ENCODE measurements around the gene SAP130. TPM values are rescaled to one million over a fixed set of nuclear protein-coding genes. Genes with fewer than 3 reads are reported as not detected.

SAP130 gene
- total and polyA plus RNA-seq, 2 of the 8 experiments (the other 6 are each of a cell fraction or from before 2014, with no cell fraction given): 51.4 to 54.3 TPM

GRCh38 chr2:127986548-127987079, 41.2 kb downstream of the SAP130 start:
- no peak overlapping the region for H3K27ac ChIP-seq (ENCODE audit: low read depth, low read length)
- H3K4me2 ChIP-seq (ENCODE audit: insufficient read depth in 1 of 2, low read depth in 2 of 2, low read length in 2 of 2): no peak overlapping the region
- H3K56ac ChIP-seq (replicated peaks; ENCODE audit: insufficient read length, low read depth, low read length): no peak overlapping the region
- no peaks in the 10 kb centered on the region for H3K9me3 ChIP-seq (ENCODE audit: insufficient read depth in 2 of 2, low read depth in 1 of 2, low read length in 1 of 2)
- FAIRE-seq (no peak), DNase-seq (ENCODE audit: low read depth in 1 of 2, low spot score in 2 of 2) (no peak)
- H3K23me2 ChIP-seq (ENCODE audit: low read depth, low read length): no peaks in the 10 kb centered on the region
- no peak overlapping the region; the same call in 1 of the 2 replicates for H4K8ac ChIP-seq (ENCODE audit: extremely low read depth, insufficient read depth, low read length)
- no peak overlapping the region for H2BK20ac ChIP-seq (ENCODE audit: low read length)
- no peak overlapping the region for H2BK5ac ChIP-seq (ENCODE audit: low read depth, low read length)
- H3K23ac ChIP-seq (ENCODE audit: insufficient read length): no peak overlapping the region
- 93% methylated on average over 7 of the region's 7 CpGs; no CpG with 5 or more reads in 1 of the 2 experiments for WGBS, 2 experiments (ENCODE audit: extremely low coverage in 1 of 2, insufficient coverage in 1 of 2, insufficient read length in 1 of 2, insufficient replicate concordance in 2 of 2, low coverage in 1 of 2, low lambda C conversion rate in 2 of 2, missing lambda C conversion rate in 1 of 2)
- peaks cover 0 to 8% of the 10 kb centered on the region in 2 experiments for H4K20me1 ChIP-seq (replicated peaks in 1 of 2; ENCODE audit: control insufficient read depth in 1 of 2, insufficient read depth in 2 of 2, low read length in 2 of 2)
- CTCF ChIA-PET (ENCODE audit: partially characterized antibody): interaction anchor here (0.6 to 1.7 kb wide), 2 partner anchors 87 to 103 kb away, joined by 3 read pairs; no protein-coding TSS in a partner anchor
- H3K79me2 ChIP-seq (ENCODE audit: control insufficient read depth in 1 of 2, insufficient read depth in 2 of 2, low read length in 2 of 2): no peaks in the 10 kb centered on the region
- no peaks in the 10 kb centered on the region for H3K79me1 ChIP-seq (ENCODE audit: low read depth, low read length)
- no peak overlapping the region for H4K91ac ChIP-seq (replicated peaks; ENCODE audit: insufficient read length, low read length)
- H2BK15ac ChIP-seq (ENCODE audit: low read length): no peak overlapping the region
- no peak overlapping the region for H3K14ac ChIP-seq (ENCODE audit: insufficient read length)
- no peak overlapping the region for H3K4me3 ChIP-seq (ENCODE audit: extremely low read depth in 1 of 4, insufficient read depth in 2 of 4, low read depth in 3 of 4, low read length in 4 of 4)
- no peak overlapping the region for H3K18ac ChIP-seq (ENCODE audit: extremely low read depth, low read length)
- peaks cover 35 to 74% (median 58%) of the 10 kb centered on the region in 4 experiments for H3K36me3 ChIP-seq (ENCODE audit: control insufficient read depth in 2 of 4, insufficient read depth in 4 of 4, low read length in 3 of 4)
- no peaks in the 10 kb centered on the region for H3K4me1 ChIP-seq (replicated peaks in 1 of 4; ENCODE audit: control insufficient read depth in 3 of 4, insufficient read depth in 4 of 4, low read length in 3 of 4)
- no peak overlapping the region for H2AK5ac ChIP-seq (ENCODE audit: low read depth, low read length)
- no peak overlapping the region for H2BK120ac ChIP-seq (replicated peaks; ENCODE audit: low read depth, low read length)
- no peak overlapping the region for H3K4ac ChIP-seq (replicated peaks; ENCODE audit: insufficient read length, low read depth, low read length)
- POLR2A ChIA-PET (ENCODE audit: partially characterized antibody): no interaction called here
- H2BK12ac ChIP-seq (ENCODE audit: low read depth, low read length): no peak overlapping the region
- no peaks in the 10 kb centered on the region for H3K27me3 ChIP-seq (replicated peaks in 1 of 4; ENCODE audit: control insufficient read depth in 3 of 4, extremely low read depth in 1 of 4, insufficient read depth in 3 of 4, low read length in 3 of 4)
- no peak overlapping the region for H2AFZ ChIP-seq (ENCODE audit: low read length)
- no peak overlapping the region for H3K9ac ChIP-seq (replicated peaks in 1 of 4; ENCODE audit: extremely low read depth in 1 of 4, low read depth in 3 of 4, low read length in 3 of 4)
- H4K5ac ChIP-seq (ENCODE audit: insufficient read length, low read depth, low read length): no peak overlapping the region
- TF ChIP-seq KDM4A (IDR thresholded peaks at IDR 0.05; ENCODE audit: low read depth, low read length, severe bottlenecking) (no peak), SP4 (IDR thresholded peaks at IDR 0.05; ENCODE audit: low read length) (no peak), KDM5A (IDR thresholded peaks at IDR 0.05; ENCODE audit: low read length) (no peak), TEAD4 (IDR thresholded peaks at IDR 0.05; ENCODE audit: low read depth, low read length) (no peak), HDAC6 (IDR thresholded peaks at IDR 0.05; ENCODE audit: low read depth, low read length) (no peak), MAX (IDR thresholded peaks at IDR 0.05) (no peak), ATF3 (IDR thresholded peaks at IDR 0.05; ENCODE audit: insufficient read depth, low read depth, low read length) (no peak), CREB1 (IDR thresholded peaks at IDR 0.05) (no peak), CTBP2 (IDR thresholded peaks at IDR 0.05; ENCODE audit: borderline replicate concordance, insufficient read depth, insufficient read length, low read length) (no peak), TAF1 (IDR thresholded peaks at IDR 0.05; ENCODE audit: low read depth, low read length) (no peak), SP1 (IDR thresholded peaks at IDR 0.05; ENCODE audit: low read depth, low read length) (no peak), TBP (IDR thresholded peaks at IDR 0.05; ENCODE audit: low read depth, low read length) (no peak), YY1 (IDR thresholded peaks at IDR 0.05; ENCODE audit: low read depth, low read length) (no peak)
- TF ChIP-seq, protein P1, sequence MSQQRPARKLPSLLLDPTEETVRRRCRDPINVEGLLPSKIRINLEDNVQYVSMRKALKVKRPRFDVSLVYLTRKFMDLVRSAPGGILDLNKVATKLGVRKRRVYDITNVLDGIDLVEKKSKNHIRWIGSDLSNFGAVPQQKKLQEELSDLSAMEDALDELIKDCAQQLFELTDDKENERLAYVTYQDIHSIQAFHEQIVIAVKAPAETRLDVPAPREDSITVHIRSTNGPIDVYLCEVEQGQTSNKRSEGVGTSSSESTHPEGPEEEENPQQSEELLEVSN (IDR thresholded peaks at IDR 0.05): no peak

All from H1 (cell line).